SK-N-SH treated with all-trans-retinoic acid at 6 μM for 48 hours (cell line): ENCODE results near the gene ATP2B1.

Source experiments
- CSRNP3 ChIP-seq: fragments of 250-450 bp; sonication (Bioruptor Pico); IDR thresholded peaks from 2 replicates; pipeline ENCODE4 v1.5.1; 2021; ENCODE audit warnings: mild to moderate bottlenecking, moderate library complexity
- RARB ChIP-seq: fragments of 250-450 bp; sonication (Bioruptor Pico); IDR thresholded peaks from 2 replicates; pipeline ENCODE4 v1.8.0; 2021; ENCODE audit warnings: mild to moderate bottlenecking, moderate library complexity
- ZC3H10 ChIP-seq: fragments of 250-450 bp; sonication (Bioruptor Pico); IDR thresholded peaks from 2 replicates; pipeline ENCODE4 v1.5.1; 2021; ENCODE audit warnings: mild to moderate bottlenecking, moderate library complexity
- ZNF565 ChIP-seq: fragments of 450-650 bp; formaldehyde crosslinking; conservative IDR thresholded peaks from 2 replicates; pipeline ENCODE4 v1.5.0; 2020; ENCODE audit warnings: low read depth, mild to moderate bottlenecking, moderate library complexity

GRCh38 chr12:89678225-89678624, 30.4 kb downstream of the ATP2B1 start:
- TF ChIP-seq ZNF565 (CRISPR knock-in tag): no peak
- TF ChIP-seq RARB (CRISPR knock-in tag): no peak
- TF ChIP-seq CSRNP3 (CRISPR knock-in tag): no peak
- TF ChIP-seq ZC3H10: no peak
